ENCODE results near the gene IKZF4.

DNA sequence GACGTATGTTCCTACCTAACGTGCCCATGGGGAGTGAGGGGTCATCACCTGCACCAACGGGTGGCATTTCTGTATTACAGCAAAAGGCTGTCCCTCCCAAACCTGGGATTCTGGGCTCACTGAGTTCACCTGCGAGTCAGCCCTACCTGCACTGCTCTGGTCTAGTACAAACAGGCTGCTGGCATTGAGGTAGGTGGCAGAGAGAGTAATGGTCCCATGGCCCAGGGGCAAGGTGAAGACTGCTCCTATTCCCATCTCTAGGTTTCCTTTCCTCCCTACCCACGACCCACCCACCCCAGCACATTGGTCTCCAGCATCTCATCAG lies 23.3 kb upstream of the IKZF4 start:
- TF ChIP-seq CTCF (IDR thresholded peaks at IDR 0.05; ENCODE audit: low read length) (no peak), EZH2 (IDR thresholded peaks at IDR 0.05; ENCODE audit: borderline replicate concordance, low read length) (no peak)
